Activated CD4-positive, alpha-beta T cell treated with anti-CD3 and anti-CD28 coated beads for 48 hours (primary cell): ENCODE data around the gene DTNA.
A peak's percentile ranks its signal among the peaks of the same experiment; 100 is the strongest.
"Not testable (repeated sequence)": the region's sequence is repeated elsewhere in the genome, so short reads cannot be mapped to it uniquely, and the experiment has no call there.

ENCODE experiments used
- DNase-seq: peaks from one replicate; pipeline ENCODE4 v3.0.0-alpha.2; 2020

The DTNA gene

GRCh38 chr18:34709750-34710441 is at the start of gene DTNA:
Gene DTNA (plus strand): TSS chr18:34710298. CDS start chr18:34755977, 45,679 bp downstream.
- DNase-seq, result no peak

- DNase-seq, result no peak
Measured at GRCh38 chr18:34660572-34660971, 49.5 kb upstream of the DTNA start.

GRCh38 chr18:34661464-34662087 is 48.5 kb upstream of the DTNA start:
- no peak for DNase-seq

- no peak for DNase-seq
Measured at GRCh38 chr18:34676816-34677574, 33.1 kb upstream of the DTNA start.

- DNase-seq, result not testable (repeated sequence)
Measured at GRCh38 chr18:34689750-34690149, 20.3 kb upstream of the DTNA start.

- DNase-seq, result no peak
Measured at GRCh38 chr18:34691614-34692013, 18.5 kb upstream of the DTNA start.

- DNase-seq, result no peak
Measured at GRCh38 chr18:34694591-34695165, 15.4 kb upstream of the DTNA start.

- no peak for DNase-seq
Measured at GRCh38 chr18:34695310-34695709, 14.8 kb upstream of the DTNA start.

GRCh38 chr18:34696671-34697070 is 13.4 kb upstream of the DTNA start:
- no peak for DNase-seq

- DNase-seq, result no peak
Measured at GRCh38 chr18:34697233-34697632, 12.9 kb upstream of the DTNA start.

- peak; percentile 3 for DNase-seq
Measured at GRCh38 chr18:34697891-34698290, 12.2 kb upstream of the DTNA start.

GRCh38 chr18:34701911-34702310 is 8.2 kb upstream of the DTNA start:
- DNase-seq, result no peak

GRCh38 chr18:34702814-34703213 is 7.3 kb upstream of the DTNA start:
- no peak for DNase-seq

GRCh38 chr18:34704074-34704473 is 6.0 kb upstream of the DTNA start:
- no peak for DNase-seq

- no peak for DNase-seq
Measured at GRCh38 chr18:34704823-34705222, 5.3 kb upstream of the DTNA start.

GRCh38 chr18:34707670-34708069 is 2.4 kb upstream of the DTNA start:
- no peak for DNase-seq

- no peak for DNase-seq
Measured at GRCh38 chr18:34709104-34709503, 994 bp upstream of the DTNA start.

- DNase-seq, result no peak
Measured at GRCh38 chr18:34710458-34710914, 388 bp downstream of the DTNA start.

GRCh38 chr18:34710934-34711333 is 836 bp downstream of the DTNA start:
- DNase-seq, result no peak

GRCh38 chr18:34716111-34716510 is 6.0 kb downstream of the DTNA start:
- not testable (repeated sequence) for DNase-seq

- DNase-seq, result no peak
Measured at GRCh38 chr18:34718610-34719009, 8.5 kb downstream of the DTNA start.

GRCh38 chr18:34720220-34720619 is 10.1 kb downstream of the DTNA start:
- no peak for DNase-seq

- DNase-seq, result no peak
Measured at GRCh38 chr18:34723143-34723542, 13.0 kb downstream of the DTNA start.

GRCh38 chr18:34725737-34726136 is 15.6 kb downstream of the DTNA start:
- not testable (repeated sequence) for DNase-seq
